ENCODE measurements around the gene AHCYL2.
A peak's percentile ranks its signal among the peaks of the same experiment; 100 is the strongest.
"Not testable (repeated sequence)": the region's sequence is repeated elsewhere in the genome, so short reads cannot be mapped to it uniquely, and the experiment has no call there.

Gene AHCYL2

GRCh38 chr7:129292861-129293260 lies 68.0 kb downstream of the AHCYL2 start:
- no peak for DNase-seq (ENCODE audit: low read depth)

- no peak for DNase-seq (ENCODE audit: low read depth)
Observed at GRCh38 chr7:129295015-129295423, 70.2 kb downstream of the AHCYL2 start.

GRCh38 chr7:129298268-129298893 lies 73.6 kb downstream of the AHCYL2 start:
- peak; percentile 22 for DNase-seq (ENCODE audit: low read depth)

GRCh38 chr7:129299889-129300288 lies 75.1 kb downstream of the AHCYL2 start:
- DNase-seq (ENCODE audit: low read depth): no peak

GRCh38 chr7:129300299-129300698 lies 75.5 kb downstream of the AHCYL2 start:
- DNase-seq (ENCODE audit: low read depth): not testable (repeated sequence)

GRCh38 chr7:129307592-129307991 lies 82.8 kb downstream of the AHCYL2 start:
- no peak for DNase-seq (ENCODE audit: low read depth)

- no peak for DNase-seq (ENCODE audit: low read depth)
Observed at GRCh38 chr7:129308047-129308446, 83.2 kb downstream of the AHCYL2 start.

GRCh38 chr7:129311429-129311828 lies 86.6 kb downstream of the AHCYL2 start:
- no peak for DNase-seq (ENCODE audit: low read depth)

GRCh38 chr7:129313282-129313681 lies 88.5 kb downstream of the AHCYL2 start:
- DNase-seq (ENCODE audit: low read depth): no peak

- DNase-seq (ENCODE audit: low read depth): no peak
Observed at GRCh38 chr7:129315960-129316359, 91.1 kb downstream of the AHCYL2 start.

GRCh38 chr7:129317450-129317849 lies 92.6 kb downstream of the AHCYL2 start:
- no peak for DNase-seq (ENCODE audit: low read depth)

GRCh38 chr7:129327076-129327475 lies 102.2 kb downstream of the AHCYL2 start:
- DNase-seq (ENCODE audit: low read depth): no peak

GRCh38 chr7:129332254-129333035 lies 107.6 kb downstream of the AHCYL2 start:
- DNase-seq (ENCODE audit: low read depth): no peak

- DNase-seq (ENCODE audit: low read depth): no peak
Observed at GRCh38 chr7:129334473-129334872, 109.6 kb downstream of the AHCYL2 start.

GRCh38 chr7:129338450-129338849 lies 113.6 kb downstream of the AHCYL2 start:
- DNase-seq (ENCODE audit: low read depth): no peak

- DNase-seq (ENCODE audit: low read depth): no peak
Observed at GRCh38 chr7:129341212-129341611, 116.4 kb downstream of the AHCYL2 start.

GRCh38 chr7:129341816-129342806 lies 117.3 kb downstream of the AHCYL2 start:
- DNase-seq (ENCODE audit: low read depth): no peak

GRCh38 chr7:129343099-129343700 lies 118.4 kb downstream of the AHCYL2 start:
- DNase-seq (ENCODE audit: low read depth): no peak

GRCh38 chr7:129347330-129347729 lies 122.5 kb downstream of the AHCYL2 start:
- DNase-seq (ENCODE audit: low read depth): no peak

- DNase-seq (ENCODE audit: low read depth): no peak
Observed at GRCh38 chr7:129348023-129348740, 123.4 kb downstream of the AHCYL2 start.

GRCh38 chr7:129351320-129351719 lies 126.5 kb downstream of the AHCYL2 start:
- no peak for DNase-seq (ENCODE audit: low read depth)
